DOHH2 (cell line): ENCODE data around the gene SP8.

Source experiments
- H3F3A ChIP-seq: fragments of 200-600 bp; sonication (generic), shearing (Covaris generic); 2 replicates; pipeline ENCODE4 v1.6.0; 2016; ENCODE audit warnings: antibody characterized with exemption, mild to moderate bottlenecking; ENCODE audit not compliant: control insufficient read depth, insufficient read depth
- H3K27ac ChIP-seq: fragments of 200-600 bp; sonication (generic); 2 replicates; pipeline ENCODE4 v1.5.1; 2014; ENCODE audit warnings: low read depth, mild to moderate bottlenecking, low read length, moderate library complexity
- H3K27me3 ChIP-seq: fragments of 200-600 bp; sonication (generic); 2 replicates; pipeline ENCODE4 v1.6.1; 2014; ENCODE audit warnings: mild to moderate bottlenecking, low read length, mixed read lengths; ENCODE audit not compliant: control insufficient read depth
- H3K36me3 ChIP-seq: fragments of 200-600 bp; sonication (generic); 2 replicates; pipeline ENCODE4 v1.6.1; 2014; ENCODE audit warnings: mild to moderate bottlenecking, low read length, moderate library complexity, mixed read lengths; ENCODE audit not compliant: control insufficient read depth
- H3K4me1 ChIP-seq: fragments of 200-600 bp; sonication (generic); 2 replicates; pipeline ENCODE4 v1.6.1; 2014; ENCODE audit warnings: mild to moderate bottlenecking, low read length, mixed read lengths; ENCODE audit not compliant: control insufficient read depth
- H3K4me2 ChIP-seq: fragments of 200-600 bp; sonication (generic); 2 replicates; pipeline ENCODE4 v1.6.0; 2014; ENCODE audit warnings: mild to moderate bottlenecking, low read length, moderate library complexity
- H3K4me3 ChIP-seq: fragments of 200-600 bp; sonication (generic); 2 replicates; pipeline ENCODE4 v1.5.1; 2014; ENCODE audit warnings: mild to moderate bottlenecking, low read length, mixed read lengths
- H3K79me2 ChIP-seq: fragments of 200-600 bp; sonication (generic); 2 replicates; pipeline ENCODE4 v1.6.1; 2014; ENCODE audit warnings: mild to moderate bottlenecking, low read length, mixed read lengths; ENCODE audit not compliant: control insufficient read depth
- H3K9me2 ChIP-seq: fragments of 200-600 bp; sonication (generic); replicated peaks from 2 replicates; pipeline ENCODE4 v1.6.1; 2014; ENCODE audit warnings: mild to moderate bottlenecking, low read length, mixed read lengths; ENCODE audit not compliant: control insufficient read depth
- H3K9me3 ChIP-seq: fragments of 200-600 bp; sonication (generic); 2 replicates; pipeline ENCODE4 v1.6.1; 2014; ENCODE audit warnings: antibody characterized with exemption, low read length, mixed read lengths; ENCODE audit not compliant: control insufficient read depth, insufficient read depth
- H4K20me1 ChIP-seq: fragments of 200-600 bp; sonication (generic); 2 replicates; pipeline ENCODE4 v1.6.0; 2014; ENCODE audit warnings: low read depth, mild to moderate bottlenecking, antibody characterized with exemption, low read length, moderate library complexity; ENCODE audit not compliant: control insufficient read depth, insufficient read depth
- CTCF ChIP-seq: fragments of 200-600 bp; sonication (generic); IDR thresholded peaks from one replicate; pipeline ENCODE4 v1.5.1; 2014; ENCODE audit warnings: antibody characterized with exemption, mild to moderate bottlenecking, low read depth, low read length; ENCODE audit not compliant: poor library complexity, severe bottlenecking
- EZH2phosphoT487 ChIP-seq: fragments of 200-600 bp; sonication (generic); IDR thresholded peaks from 2 replicates; pipeline ENCODE4 v1.6.1; 2017; ENCODE audit warnings: borderline replicate concordance, mild to moderate bottlenecking, antibody characterized with exemption, low read length, moderate library complexity, mixed read lengths

The SP8 gene

DNA sequence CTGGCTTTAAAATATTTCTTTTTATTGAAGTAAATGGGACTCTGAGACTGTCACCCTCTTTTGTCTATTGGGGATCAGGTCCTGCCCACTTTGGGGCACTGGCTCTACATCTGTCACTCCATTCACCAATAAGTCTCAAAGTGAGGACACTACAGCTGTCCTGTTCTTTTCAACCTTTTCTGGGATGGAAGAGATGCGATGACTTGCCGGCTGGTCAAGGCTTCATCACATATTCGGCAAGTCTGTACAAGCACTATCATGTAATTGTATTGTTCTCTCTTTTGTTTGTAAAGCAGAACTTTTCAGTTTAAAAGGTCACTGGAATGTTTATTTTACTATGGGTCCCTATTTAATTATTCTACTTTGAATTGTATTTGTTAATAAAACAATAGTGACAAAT is 17.7 kb upstream of the SP8 start:
- no peak overlapping the region for H3K27ac ChIP-seq
- no peaks in the 10 kb centered on the region for H3K4me1 ChIP-seq
- H3K36me3 ChIP-seq = no peaks in the 10 kb centered on the region
- H3K9me3 ChIP-seq = no peaks in the 10 kb centered on the region
- H3K27me3 ChIP-seq = peaks cover 8% of the 10 kb centered on the region
- H4K20me1 ChIP-seq = no peaks in the 10 kb centered on the region
- H3K9me2 ChIP-seq = no peaks in the 10 kb centered on the region
- no peaks in the 10 kb centered on the region for H3F3A ChIP-seq
- no peaks in the 10 kb centered on the region for H3K79me2 ChIP-seq
- TF ChIP-seq EZH2phosphoT487 (no peak), CTCF (no peak)
- no peak overlapping the region for H3K4me3 ChIP-seq
- H3K4me2 ChIP-seq = no peak overlapping the region

- no peak; the same call in 1 of the 2 replicates for TF ChIP-seq EZH2phosphoT487
- Histone ChIP-seq H3K9me2 (no peaks in the 10 kb centered on the region), H3K27me3 (peaks cover 37% of the 10 kb centered on the region), H3K27ac (no peak overlapping the region), H3K79me2 (no peaks in the 10 kb centered on the region), H3K4me2 (no peak overlapping the region), H3K9me3 (no peaks in the 10 kb centered on the region), H3F3A (no peaks in the 10 kb centered on the region), H3K4me3 (no peak overlapping the region), H3K4me1 (peaks cover 11% of the 10 kb centered on the region), H3K36me3 (no peaks in the 10 kb centered on the region), H4K20me1 (no peaks in the 10 kb centered on the region)
Observed at GRCh38 chr7:20799566-20800366, 13.1 kb upstream of the SP8 start.

GRCh38 chr7:20798694-20799121 is 12.0 kb upstream of the SP8 start:
- H3K79me2 ChIP-seq = no peaks in the 10 kb centered on the region
- H3F3A ChIP-seq = no peaks in the 10 kb centered on the region
- peak overlapping the region; percentile 61 for H3K4me2 ChIP-seq
- peak overlapping the region; percentile 66 for H3K4me3 ChIP-seq
- no peaks in the 10 kb centered on the region for H3K36me3 ChIP-seq
- H3K27ac ChIP-seq = no peak overlapping the region
- H3K27me3 ChIP-seq = peaks cover 41% of the 10 kb centered on the region
- no peaks in the 10 kb centered on the region for H3K9me3 ChIP-seq
- H3K9me2 ChIP-seq = no peaks in the 10 kb centered on the region
- H4K20me1 ChIP-seq = no peaks in the 10 kb centered on the region
- peaks cover 11% of the 10 kb centered on the region for H3K4me1 ChIP-seq
- TF ChIP-seq CTCF = no peak
- TF ChIP-seq EZH2phosphoT487 = no peak

- peaks cover 11% of the 10 kb centered on the region for H3K4me1 ChIP-seq
- peak overlapping the region; percentile 74 for H3K4me3 ChIP-seq
- H3K79me2 ChIP-seq = no peaks in the 10 kb centered on the region
- no peaks in the 10 kb centered on the region for H3K36me3 ChIP-seq
- H3K4me2 ChIP-seq = peak overlapping the region; percentile 74
- H4K20me1 ChIP-seq = no peaks in the 10 kb centered on the region
- no peaks in the 10 kb centered on the region for H3K9me2 ChIP-seq
- no peak overlapping the region for H3K27ac ChIP-seq
- peaks cover 41% of the 10 kb centered on the region for H3K27me3 ChIP-seq
- H3K9me3 ChIP-seq = no peaks in the 10 kb centered on the region
- TF ChIP-seq CTCF (no peak), EZH2phosphoT487 (no peak)
- H3F3A ChIP-seq = no peaks in the 10 kb centered on the region
Observed at GRCh38 chr7:20798081-20798693, 11.5 kb upstream of the SP8 start.
